ENCODE data around the gene EFCAB14. TPM values are rescaled to one million over a fixed set of nuclear protein-coding genes. Genes with fewer than 3 reads are reported as not detected.

The EFCAB14 gene
- total and polyA plus RNA-seq, 9 of the 15 experiments (the other 6 are each of a cell fraction or from before 2014, with no cell fraction given), result 7.3 to 49.0 (median 37.3) TPM

GRCh38 chr1:46760558-46761166 lies 41.7 kb upstream of the EFCAB14 start (continued):
- TF ChIP-seq, protein P1, sequence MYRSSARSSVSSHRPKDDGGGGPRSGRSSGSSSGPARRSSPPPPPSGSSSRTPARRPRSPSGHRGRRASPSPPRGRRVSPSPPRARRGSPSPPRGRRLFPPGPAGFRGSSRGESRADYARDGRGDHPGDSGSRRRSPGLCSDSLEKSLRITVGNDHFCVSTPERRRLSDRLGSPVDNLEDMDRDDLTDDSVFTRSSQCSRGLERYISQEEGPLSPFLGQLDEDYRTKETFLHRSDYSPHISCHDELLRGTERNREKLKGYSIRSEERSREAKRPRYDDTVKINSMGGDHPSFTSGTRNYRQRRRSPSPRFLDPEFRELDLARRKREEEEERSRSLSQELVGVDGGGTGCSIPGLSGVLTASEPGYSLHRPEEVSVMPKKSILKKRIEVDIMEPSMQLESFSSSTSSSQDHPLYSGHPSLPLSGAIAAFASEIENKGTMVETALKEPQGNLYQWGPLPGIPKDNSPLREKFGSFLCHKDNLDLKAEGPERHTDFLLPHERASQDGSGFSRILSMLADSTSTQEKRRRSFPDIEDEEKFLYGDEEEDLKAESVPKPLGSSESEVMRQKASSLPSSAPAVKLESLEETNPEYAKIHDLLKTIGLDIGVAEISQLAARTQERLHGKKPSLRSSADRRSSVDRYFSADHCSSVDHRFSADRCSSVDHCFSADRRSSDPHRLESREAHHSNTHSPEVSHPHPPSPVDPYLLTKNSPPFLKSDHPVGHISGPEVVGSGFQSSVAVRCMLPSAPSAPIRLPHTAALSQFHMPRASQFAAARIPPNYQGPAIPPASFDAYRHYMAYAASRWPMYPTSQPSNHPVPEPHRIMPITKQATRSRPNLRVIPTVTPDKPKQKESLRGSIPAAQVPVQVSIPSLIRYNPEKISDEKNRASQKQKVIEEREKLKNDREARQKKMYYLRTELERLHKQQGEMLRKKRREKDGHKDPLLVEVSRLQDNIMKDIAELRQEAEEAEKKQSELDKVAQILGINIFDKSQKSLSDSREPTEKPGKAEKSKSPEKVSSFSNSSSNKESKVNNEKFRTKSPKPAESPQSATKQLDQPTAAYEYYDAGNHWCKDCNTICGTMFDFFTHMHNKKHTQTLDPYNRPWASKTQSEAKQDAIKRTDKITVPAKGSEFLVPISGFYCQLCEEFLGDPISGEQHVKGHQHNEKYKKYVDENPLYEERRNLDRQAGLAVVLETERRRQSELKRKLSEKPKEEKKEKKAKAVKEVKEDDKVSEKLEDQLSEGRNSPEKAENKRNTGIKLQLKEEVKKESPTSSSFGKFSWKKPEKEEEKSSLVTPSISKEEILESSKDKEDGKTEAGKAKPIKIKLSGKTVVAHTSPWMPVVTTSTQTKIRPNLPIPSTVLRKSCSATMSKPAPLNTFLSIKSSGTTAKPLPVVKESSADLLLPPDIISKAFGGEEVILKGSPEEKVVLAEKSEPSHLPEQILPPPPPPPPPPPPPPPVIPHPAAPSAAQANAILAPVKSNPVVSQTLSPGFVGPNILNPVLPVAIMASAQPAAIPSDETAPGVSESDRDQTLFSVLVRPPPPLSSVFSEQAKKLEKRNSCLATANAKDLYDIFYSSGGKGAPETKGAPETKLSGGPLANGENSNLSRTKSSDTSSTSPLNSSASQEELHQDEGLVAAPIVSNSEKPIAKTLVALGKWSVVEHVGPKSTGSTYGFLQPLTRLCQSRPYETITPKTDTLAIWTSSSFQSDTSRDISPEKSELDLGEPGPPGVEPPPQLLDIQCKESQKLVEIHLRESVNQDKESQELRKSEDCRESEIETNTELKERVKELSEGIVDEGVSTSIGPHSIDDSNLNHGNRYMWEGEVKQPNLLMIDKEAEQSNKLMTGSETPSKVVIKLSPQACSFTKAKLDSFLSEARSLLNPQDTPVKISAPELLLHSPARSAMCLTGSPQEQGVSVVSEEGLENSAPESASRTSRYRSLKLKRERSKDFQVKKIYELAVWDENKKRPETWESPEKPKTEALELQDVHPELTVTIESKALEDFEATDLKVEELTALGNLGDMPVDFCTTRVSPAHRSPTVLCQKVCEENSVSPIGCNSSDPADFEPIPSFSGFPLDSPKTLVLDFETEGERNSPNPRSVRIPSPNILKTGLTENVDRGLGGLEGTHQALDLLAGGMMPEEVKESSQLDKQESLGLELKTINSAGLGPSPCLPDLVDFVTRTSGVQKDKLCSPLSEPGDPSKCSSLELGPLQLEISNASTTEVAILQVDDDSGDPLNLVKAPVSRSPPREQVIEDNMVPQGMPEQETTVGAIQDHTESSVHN (IDR thresholded peaks at IDR 0.05; ENCODE audit: borderline replicate concordance in 1 of 2, low read depth in 1 of 2), result no peak
- no peak for TF ChIP-seq KLF1 (tag; IDR thresholded peaks at IDR 0.05)
- TF ChIP-seq ZFPM2 (CRISPR knock-in tag; IDR thresholded peaks at IDR 0.05), result no peak
- no peak for TF ChIP-seq HNRNPLL (IDR thresholded peaks at IDR 0.05; ENCODE audit: low read depth, low read length, poor library complexity, severe bottlenecking)
- TF ChIP-seq ZNF274 (IDR thresholded peaks at IDR 0.05; ENCODE audit: borderline replicate concordance, low read depth, low read length), result no peak
- TF ChIP-seq SPI1 (IDR thresholded peaks at IDR 0.05; ENCODE audit: borderline replicate concordance, low read depth, low read length), result peak; percentile 77
- no peak for TF ChIP-seq ZNF695 (CRISPR knock-in tag; IDR thresholded peaks at IDR 0.05)
- no peak for TF ChIP-seq ARID4B (CRISPR knock-in tag; IDR thresholded peaks at IDR 0.05)
- no peak for TF ChIP-seq UBTF (IDR thresholded peaks at IDR 0.05; ENCODE audit: borderline replicate concordance in 1 of 2, low read depth in 2 of 2, low read length in 2 of 2)
- TF ChIP-seq ZNF239 (CRISPR knock-in tag; IDR thresholded peaks at IDR 0.05), result no peak

Data from K562 (cell line).